KOPT-K1 (cell line): Measurements from ENCODE around the gene STX7.

Experiments used
- H3K27ac ChIP-seq: fragments of 200-600 bp; sonication (generic); 2 replicates; pipeline ENCODE4 v1.5.1; 2016; ENCODE audit warnings: antibody characterized with exemption, mild to moderate bottlenecking, low read depth, low read length; ENCODE audit not compliant: poor library complexity, severe bottlenecking
- H3K36me3 ChIP-seq: fragments of 200-600 bp; sonication (generic); 2 replicates; pipeline ENCODE4 v1.5.1; 2017; ENCODE audit warnings: antibody characterized with exemption, mild to moderate bottlenecking, low read length, moderate library complexity; ENCODE audit not compliant: insufficient read depth
- H3K9me3 ChIP-seq: fragments of 200-600 bp; sonication (generic); 2 replicates; pipeline ENCODE4 v1.5.1; 2017; ENCODE audit warnings: antibody characterized with exemption, low read length, mild to moderate bottlenecking; ENCODE audit not compliant: insufficient read depth, poor library complexity, severe bottlenecking

STX7 gene

DNA sequence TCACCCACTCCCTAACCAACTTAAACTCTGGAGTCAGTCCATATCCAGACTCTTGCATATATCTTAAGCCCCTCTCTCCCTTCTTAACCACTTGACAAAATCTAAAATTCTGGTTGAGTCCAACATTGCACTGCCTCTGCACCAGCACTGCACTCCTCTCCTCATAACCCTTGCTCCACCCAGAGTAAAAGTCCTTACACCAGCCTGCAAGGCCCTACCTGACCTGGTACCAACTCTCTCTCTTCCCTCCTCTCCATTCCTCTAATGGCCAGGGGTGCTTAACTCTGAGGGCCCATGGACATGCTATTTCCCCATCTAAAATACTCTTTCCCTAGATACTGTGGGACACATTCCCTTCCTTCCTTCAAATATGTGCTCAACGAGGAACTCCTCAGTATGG is 21.0 kb downstream of the STX7 start:
- Histone ChIP-seq H3K27ac (no peak overlapping the region), H3K9me3 (no peaks in the 10 kb centered on the region), H3K36me3 (no peaks in the 10 kb centered on the region)

GRCh38 chr6:132491303-132491702 is 21.6 kb downstream of the STX7 start:
- no peaks in the 10 kb centered on the region for H3K9me3 ChIP-seq
- H3K27ac ChIP-seq = no peak overlapping the region
- no peaks in the 10 kb centered on the region for H3K36me3 ChIP-seq

DNA sequence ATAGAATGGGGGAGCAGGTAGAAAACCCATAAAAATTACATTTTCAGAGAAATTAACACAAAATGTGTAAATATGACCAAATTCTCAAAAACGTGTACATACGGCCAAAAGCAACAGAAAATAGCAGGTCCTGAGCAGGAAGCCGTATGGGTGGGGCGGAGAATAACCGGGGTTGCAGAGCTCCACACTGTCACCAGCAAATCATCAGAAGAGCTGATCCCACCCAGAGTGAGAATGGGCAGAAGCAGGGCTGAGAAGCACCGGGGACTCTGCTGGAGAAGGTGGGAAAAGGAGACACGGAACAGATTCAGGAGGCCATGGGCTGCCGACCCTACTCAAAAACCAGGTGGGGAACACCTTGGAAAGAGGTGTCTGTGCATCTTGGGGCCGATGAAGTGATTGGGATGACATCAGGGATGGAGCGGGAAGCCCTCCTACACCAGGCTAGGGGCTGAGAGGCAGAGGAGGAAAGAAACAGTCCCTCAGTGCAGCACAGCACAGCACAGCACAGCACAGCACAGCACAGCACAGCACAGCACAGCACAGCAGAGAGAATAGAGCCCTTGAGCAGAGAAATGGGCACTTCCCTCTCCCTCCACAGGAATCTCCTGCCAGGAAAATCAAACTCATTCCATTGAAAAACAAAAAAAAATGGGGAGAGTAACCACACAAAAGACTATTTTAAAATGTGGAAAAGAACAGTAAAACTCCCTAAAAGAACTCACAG is 22.3 kb downstream of the STX7 start:
- no peak overlapping the region for H3K27ac ChIP-seq
- H3K9me3 ChIP-seq = no peaks in the 10 kb centered on the region
- H3K36me3 ChIP-seq = no peaks in the 10 kb centered on the region

DNA sequence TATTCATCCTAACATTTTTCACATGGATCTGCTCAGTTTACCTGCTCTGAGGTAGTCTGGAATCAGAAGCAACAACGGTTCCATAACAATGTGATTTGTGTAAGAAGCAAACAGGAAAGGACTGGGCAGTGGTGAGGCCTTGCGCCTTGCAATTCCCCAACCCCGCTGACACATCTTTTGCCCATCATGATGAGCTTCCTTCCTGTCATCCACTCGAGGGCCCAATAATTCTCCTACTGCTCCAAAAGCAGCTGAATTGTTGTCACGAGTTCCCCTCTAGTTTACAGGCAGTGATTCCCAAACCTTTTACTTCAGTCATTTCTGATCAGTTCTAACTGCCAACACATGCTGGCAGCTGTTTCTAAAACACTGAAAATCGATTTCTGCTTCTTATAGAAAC is 22.9 kb downstream of the STX7 start:
- Histone ChIP-seq H3K27ac (no peak overlapping the region), H3K36me3 (no peaks in the 10 kb centered on the region), H3K9me3 (no peaks in the 10 kb centered on the region)

DNA sequence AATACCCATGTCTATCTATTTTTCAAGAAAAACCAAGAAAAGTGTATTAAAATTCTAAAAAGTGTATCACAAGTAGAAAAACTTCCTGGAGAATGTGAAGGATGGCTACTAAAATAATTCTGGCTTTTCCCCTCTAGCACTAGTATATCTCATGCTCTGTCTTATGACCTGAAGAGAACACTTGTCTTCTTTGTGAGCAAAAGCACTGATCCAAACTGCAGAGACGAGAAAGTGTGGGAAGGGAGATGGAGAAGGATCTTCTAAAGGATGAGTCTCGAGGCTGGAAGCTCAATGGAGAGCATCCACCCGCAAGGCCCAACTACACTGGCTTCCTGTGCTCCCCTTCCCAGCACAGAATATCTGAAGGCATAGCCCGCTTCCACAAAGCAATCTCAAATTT is 23.5 kb downstream of the STX7 start:
- no peaks in the 10 kb centered on the region for H3K9me3 ChIP-seq
- no peaks in the 10 kb centered on the region for H3K36me3 ChIP-seq
- H3K27ac ChIP-seq = no peak overlapping the region

DNA sequence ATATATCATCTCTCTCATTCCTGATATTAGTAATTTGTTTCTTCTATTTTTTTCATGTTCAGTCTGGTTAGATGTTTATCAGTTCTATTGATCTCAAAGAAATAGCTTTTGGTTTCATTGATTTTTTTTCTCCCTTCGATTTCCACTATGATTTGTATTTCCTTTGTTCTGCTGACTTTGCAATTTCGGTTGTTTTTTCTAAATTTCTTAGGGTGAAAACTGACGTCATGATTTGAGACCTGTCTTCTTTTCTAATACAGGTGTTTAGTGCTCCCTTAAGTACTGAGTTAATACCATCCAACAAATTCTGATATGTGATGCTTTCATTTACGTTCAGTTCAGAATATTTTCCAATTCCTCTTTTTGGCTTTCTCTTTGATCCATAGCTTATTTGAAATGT is 25.2 kb downstream of the STX7 start:
- Histone ChIP-seq H3K9me3 (no peaks in the 10 kb centered on the region), H3K36me3 (no peaks in the 10 kb centered on the region), H3K27ac (no peak overlapping the region)

DNA sequence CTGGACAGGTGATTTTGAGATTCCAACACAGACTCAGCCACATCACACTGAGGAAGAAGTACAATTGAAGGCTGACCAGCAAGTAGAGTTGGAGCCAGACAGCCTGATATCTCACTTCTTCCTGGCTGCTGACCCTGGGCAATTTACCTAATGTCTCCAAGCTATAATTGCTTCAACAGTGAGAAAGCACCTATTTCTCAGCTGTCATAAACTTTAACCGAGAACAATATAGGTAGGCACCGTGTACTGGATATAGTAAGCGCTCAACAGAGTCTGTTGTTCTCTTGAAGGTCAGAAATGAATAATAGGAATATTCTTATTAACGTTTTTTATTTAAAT is 28.3 kb downstream of the STX7 start:
- Histone ChIP-seq H3K27ac (no peak overlapping the region), H3K36me3 (no peaks in the 10 kb centered on the region), H3K9me3 (no peaks in the 10 kb centered on the region)

DNA sequence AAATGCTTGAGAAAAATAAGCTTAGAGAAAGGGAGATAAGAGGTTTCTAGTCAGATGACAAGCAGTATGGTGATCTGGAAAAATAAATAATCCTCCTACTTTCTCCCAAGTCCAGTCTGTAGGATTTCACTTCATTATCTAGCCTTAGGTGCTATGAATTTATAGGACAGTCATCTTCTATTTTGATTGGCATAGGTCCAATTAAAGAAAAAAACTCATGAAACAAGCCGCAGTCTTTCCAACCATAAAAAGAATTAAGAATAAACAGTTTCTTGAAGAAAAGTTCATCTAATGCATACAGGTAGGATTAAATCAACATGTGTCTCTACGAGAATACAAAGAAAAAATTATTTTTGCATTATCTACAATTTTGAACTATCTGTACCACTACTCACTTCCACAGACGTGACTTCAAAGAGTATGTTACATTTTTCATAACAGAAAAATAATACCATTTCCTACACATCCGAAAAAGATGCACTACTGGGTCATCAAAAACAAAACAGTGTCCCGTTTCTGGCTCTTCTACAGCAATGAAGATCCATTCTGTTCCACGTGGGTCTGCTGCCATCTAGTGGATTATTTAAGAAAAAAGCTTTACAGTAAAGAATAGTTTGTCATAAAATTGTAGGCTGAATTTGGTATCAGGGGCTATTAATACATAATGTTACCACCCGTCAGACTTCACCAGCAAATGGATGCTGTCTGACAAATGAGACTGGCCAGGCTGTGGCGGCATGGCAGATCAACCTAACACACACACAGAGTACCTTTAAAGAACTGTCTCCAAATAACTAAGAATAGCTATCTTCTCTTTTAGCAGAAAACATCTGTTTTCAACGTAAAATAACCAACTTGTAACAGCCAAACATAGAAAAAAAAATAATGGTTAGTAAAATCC is 28.9 kb downstream of the STX7 start:
- Histone ChIP-seq H3K27ac (no peak overlapping the region), H3K9me3 (no peaks in the 10 kb centered on the region), H3K36me3 (no peaks in the 10 kb centered on the region)

- no peak overlapping the region for H3K27ac ChIP-seq
- H3K9me3 ChIP-seq = no peaks in the 10 kb centered on the region
- no peaks in the 10 kb centered on the region for H3K36me3 ChIP-seq
Measured at GRCh38 chr6:132482581-132482980, 30.3 kb downstream of the STX7 start.

- H3K9me3 ChIP-seq = no peaks in the 10 kb centered on the region
- no peaks in the 10 kb centered on the region for H3K36me3 ChIP-seq
- no peak overlapping the region for H3K27ac ChIP-seq
Measured at GRCh38 chr6:132481189-132481588, 31.7 kb downstream of the STX7 start.

- Histone ChIP-seq H3K9me3 (no peaks in the 10 kb centered on the region), H3K27ac (no peak overlapping the region), H3K36me3 (no peaks in the 10 kb centered on the region)
Measured at GRCh38 chr6:132479131-132479530, 33.8 kb downstream of the STX7 start.

- no peaks in the 10 kb centered on the region for H3K9me3 ChIP-seq
- H3K36me3 ChIP-seq = no peaks in the 10 kb centered on the region
- no peak overlapping the region for H3K27ac ChIP-seq
Measured at GRCh38 chr6:132478674-132479073, 34.2 kb downstream of the STX7 start.

- H3K27ac ChIP-seq = no peak overlapping the region
- no peaks in the 10 kb centered on the region for H3K36me3 ChIP-seq
- no peaks in the 10 kb centered on the region for H3K9me3 ChIP-seq
Measured at GRCh38 chr6:132478266-132478665, 34.6 kb downstream of the STX7 start.

GRCh38 chr6:132476688-132477087 is 36.2 kb downstream of the STX7 start:
- H3K9me3 ChIP-seq = no peaks in the 10 kb centered on the region
- H3K36me3 ChIP-seq = no peaks in the 10 kb centered on the region
- no peak overlapping the region for H3K27ac ChIP-seq

- Histone ChIP-seq H3K27ac (no peak overlapping the region), H3K36me3 (no peaks in the 10 kb centered on the region), H3K9me3 (no peaks in the 10 kb centered on the region)
Measured at GRCh38 chr6:132475925-132476324, 37.0 kb downstream of the STX7 start.

DNA sequence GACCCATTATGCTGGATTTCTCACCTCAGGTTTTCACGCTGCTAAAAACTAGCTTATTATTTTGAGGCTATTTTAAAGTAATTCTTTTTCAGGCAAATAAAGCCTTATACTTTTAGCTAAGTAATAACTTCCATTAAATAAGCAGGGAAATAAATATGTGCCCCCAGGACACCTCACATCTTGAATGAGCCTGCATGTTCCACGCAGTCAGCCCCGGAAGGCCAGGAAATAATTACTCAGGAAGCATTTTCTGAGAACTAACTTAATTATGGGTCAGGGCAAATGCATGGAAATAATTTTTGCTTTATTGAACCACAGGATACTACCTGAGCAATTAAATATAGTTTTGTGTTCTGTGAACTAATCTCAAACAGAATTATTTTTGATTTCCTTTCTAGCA is 41.1 kb downstream of the STX7 start:
- no peak overlapping the region for H3K27ac ChIP-seq
- H3K9me3 ChIP-seq = no peaks in the 10 kb centered on the region
- no peaks in the 10 kb centered on the region for H3K36me3 ChIP-seq
